MCF 10A (cell line): ENCODE measurements around the gene ARMS2. TPM values are rescaled to one million over a fixed set of nuclear protein-coding genes. Genes with fewer than 3 reads are reported as not detected.

Experiments used
- BruUV-seq: library from RNA; stranded (reverse); fragments of 400-500 nt; replicated peaks from 2 replicates; lab custom pipeline; 2021; lab: Mats Ljungman, UMichigan
- CTCF ChIA-PET: fragments of 300-600 bp; sonication (Branson Sonifier 250); formaldehyde crosslinking; extraction: SDS; loops from one replicate; lab custom pipeline; 2021; ENCODE audit warnings: antibody characterized with exemption, inconsistent platforms; lab: Yijun Ruan, JAX
- POLR2A ChIA-PET: fragments of 300-600, 350-650 bp; sonication (Branson Sonifier 250); formaldehyde crosslinking; extraction: SDS; loops from one replicate; lab custom pipeline; 2020; ENCODE audit warnings: antibody characterized with exemption, inconsistent platforms; lab: Yijun Ruan, JAX
- DNase-seq: peaks from one replicate; pipeline ENCODE4 v3.0.0-alpha.2; 2018; ENCODE audit not compliant: unreplicated experiment
- H3K27ac Mint-ChIP-seq: one replicate; pipeline ENCODE4 v1.8.0; 2022; ENCODE audit warnings: mild to moderate bottlenecking, low read depth, mixed read lengths; ENCODE audit not compliant: unreplicated experiment
- H3K27me3 Mint-ChIP-seq: one replicate; pipeline ENCODE4 v1.8.0; 2022; ENCODE audit warnings: mixed read lengths; ENCODE audit not compliant: insufficient read depth, unreplicated experiment
- H3K36me3 Mint-ChIP-seq: one replicate; pipeline ENCODE4 v1.8.0; 2022; ENCODE audit warnings: mild to moderate bottlenecking, moderate library complexity, mixed read lengths; ENCODE audit not compliant: insufficient read depth, unreplicated experiment
- H3K4me1 Mint-ChIP-seq: one replicate; pipeline ENCODE4 v1.8.0; 2022; ENCODE audit warnings: mixed read lengths; ENCODE audit not compliant: insufficient read depth, unreplicated experiment
- H3K4me3 Mint-ChIP-seq: one replicate; pipeline ENCODE4 v1.8.0; 2022; ENCODE audit warnings: mild to moderate bottlenecking, moderate library complexity, mixed read lengths; ENCODE audit not compliant: unreplicated experiment
- H3K9me3 Mint-ChIP-seq: one replicate; pipeline ENCODE4 v1.8.0; 2022; ENCODE audit warnings: mixed read lengths; ENCODE audit not compliant: unreplicated experiment
- intact Hi-C: fragments of 100-400 bp; cut with micrococcal nuclease; formaldehyde crosslinking; loops from 2 replicates; pipeline ENCODE4 v1.14.1; 2022
- total RNA-seq: library from RNA; stranded (reverse); gene quantifications from 2 replicates; pipeline ENCODE4 v1.2.3, GENCODE V29; 2022
- TF ChIP-seq, protein P1 (sequence below): fragments of 200-600 bp; IDR thresholded peaks from one replicate; pipeline ENCODE4 v1.8.0; 2022; ENCODE audit warnings: antibody characterized with exemption, mild to moderate bottlenecking; ENCODE audit not compliant: unreplicated experiment

The ARMS2 gene
- total RNA-seq, 1 experiment from 2014 or later = not detected

DNA sequence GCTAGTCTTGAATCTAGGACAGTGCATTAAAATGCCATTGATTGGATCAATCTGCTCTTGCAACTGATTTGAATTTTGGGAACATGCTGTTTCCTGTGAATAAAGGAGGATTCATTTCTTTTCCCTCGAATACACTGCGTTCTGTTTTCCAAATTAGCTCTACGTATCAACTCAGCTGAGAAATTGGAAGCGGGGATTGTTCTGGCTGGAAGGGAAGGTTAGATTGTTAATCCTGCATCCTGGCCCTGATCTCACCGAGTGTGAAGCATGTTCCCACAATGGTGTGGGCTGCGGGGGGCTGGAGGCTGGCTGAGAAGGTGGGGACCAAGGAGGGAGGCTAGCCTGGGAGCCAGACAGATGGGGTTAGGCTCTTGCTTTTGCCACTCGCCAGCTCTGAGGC, 24.5 kb downstream of the ARMS2 start:
- no peak for DNase-seq
- TF ChIP-seq, protein P1, sequence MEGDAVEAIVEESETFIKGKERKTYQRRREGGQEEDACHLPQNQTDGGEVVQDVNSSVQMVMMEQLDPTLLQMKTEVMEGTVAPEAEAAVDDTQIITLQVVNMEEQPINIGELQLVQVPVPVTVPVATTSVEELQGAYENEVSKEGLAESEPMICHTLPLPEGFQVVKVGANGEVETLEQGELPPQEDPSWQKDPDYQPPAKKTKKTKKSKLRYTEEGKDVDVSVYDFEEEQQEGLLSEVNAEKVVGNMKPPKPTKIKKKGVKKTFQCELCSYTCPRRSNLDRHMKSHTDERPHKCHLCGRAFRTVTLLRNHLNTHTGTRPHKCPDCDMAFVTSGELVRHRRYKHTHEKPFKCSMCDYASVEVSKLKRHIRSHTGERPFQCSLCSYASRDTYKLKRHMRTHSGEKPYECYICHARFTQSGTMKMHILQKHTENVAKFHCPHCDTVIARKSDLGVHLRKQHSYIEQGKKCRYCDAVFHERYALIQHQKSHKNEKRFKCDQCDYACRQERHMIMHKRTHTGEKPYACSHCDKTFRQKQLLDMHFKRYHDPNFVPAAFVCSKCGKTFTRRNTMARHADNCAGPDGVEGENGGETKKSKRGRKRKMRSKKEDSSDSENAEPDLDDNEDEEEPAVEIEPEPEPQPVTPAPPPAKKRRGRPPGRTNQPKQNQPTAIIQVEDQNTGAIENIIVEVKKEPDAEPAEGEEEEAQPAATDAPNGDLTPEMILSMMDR = no peak
- Mint-ChIP-seq H3K4me3 (no peak overlapping the region), H3K27me3 (no peaks in the 10 kb centered on the region), H3K27ac (no peak overlapping the region), H3K9me3 (peaks cover 8% of the 10 kb centered on the region), H3K4me1 (peaks cover 21% of the 10 kb centered on the region), H3K36me3 (peaks cover 27% of the 10 kb centered on the region)
- intact Hi-C loops = no loop called here
- no TSS peak for BruUV-seq
- CTCF ChIA-PET = interaction anchor here (1.2 kb wide), 2 partner anchors 10 to 86 kb away, joined by 3 to 7 read pairs; no protein-coding TSS in a partner anchor
- POLR2A ChIA-PET = interaction anchor here (0.6 to 2.6 kb wide), 3 partner anchors 10 to 95 kb away, joined by 3 to 17 read pairs (median 3); no protein-coding TSS in a partner anchor

GRCh38 chr10:122480146-122480833, 25.8 kb downstream of the ARMS2 start:
- DNase-seq = no peak
- Mint-ChIP-seq H3K4me1 (peaks cover 17% of the 10 kb centered on the region), H3K4me3 (no peak overlapping the region), H3K27me3 (no peaks in the 10 kb centered on the region), H3K36me3 (peaks cover 17% of the 10 kb centered on the region), H3K9me3 (peaks cover 8% of the 10 kb centered on the region), H3K27ac (no peak overlapping the region)
- TF ChIP-seq, protein P1 = no peak
- BruUV-seq = no TSS peak
- intact Hi-C loops = no loop called here
- CTCF ChIA-PET = interaction anchor here (0.9 to 1.1 kb wide), 2 partner anchors 11 to 15 kb away, joined by 3 to 5 read pairs; no protein-coding TSS in a partner anchor
- POLR2A ChIA-PET = interaction anchor here (1.0 to 3.7 kb wide), 5 partner anchors 11 to 94 kb away, joined by 3 to 17 read pairs (median 3); no protein-coding TSS in a partner anchor

DNA sequence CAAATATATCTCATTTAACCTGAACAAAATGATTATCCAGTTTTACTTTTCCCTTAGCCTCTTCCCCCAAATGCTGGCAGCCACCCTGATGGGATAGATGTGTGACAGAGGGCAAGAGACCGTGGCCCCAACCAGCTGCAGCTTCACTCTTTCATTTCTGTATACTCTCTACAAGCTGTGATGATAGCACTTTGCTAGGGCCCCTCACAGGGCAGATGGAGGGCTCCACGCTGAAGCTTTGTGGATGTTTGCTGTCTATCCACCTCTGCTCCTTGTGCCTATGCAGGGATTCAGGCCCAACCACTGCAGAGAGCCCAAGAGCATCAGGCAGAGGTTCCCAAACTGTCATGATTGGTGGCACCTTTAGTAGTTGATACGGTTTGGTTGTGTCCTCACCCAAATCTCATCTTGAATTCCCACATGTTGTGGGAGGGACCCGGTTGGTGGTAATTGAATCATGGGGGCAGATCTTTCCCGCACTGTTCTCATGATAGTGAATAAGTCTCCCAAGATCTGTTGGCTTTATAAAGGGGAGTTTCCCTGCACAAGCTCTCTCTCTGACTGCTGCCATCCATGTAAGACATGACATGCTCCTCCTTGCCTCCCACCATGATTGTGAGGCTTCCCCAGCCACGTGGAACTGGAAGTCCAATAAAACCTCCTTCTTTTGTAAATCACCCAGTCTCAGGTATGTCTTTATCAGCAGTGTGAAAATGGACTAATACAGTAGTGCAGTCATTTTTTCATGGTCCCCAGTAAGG, 27.0 kb downstream of the ARMS2 start:
- no peak overlapping the region for H3K4me3 Mint-ChIP-seq
- H3K36me3 Mint-ChIP-seq = peaks cover 10% of the 10 kb centered on the region
- H3K27ac Mint-ChIP-seq = peak overlapping the region; percentile 19
- CTCF ChIA-PET = interaction anchor here (1.1 kb wide), 1 partner anchor 14 kb away, joined by 3 read pairs; no protein-coding TSS in a partner anchor
- intact Hi-C loops = no loop called here
- peaks cover 8% of the 10 kb centered on the region for H3K9me3 Mint-ChIP-seq
- TF ChIP-seq, protein P1 = no peak
- peaks cover 9% of the 10 kb centered on the region for H3K4me1 Mint-ChIP-seq
- DNase-seq = no peak
- H3K27me3 Mint-ChIP-seq = no peaks in the 10 kb centered on the region
- BruUV-seq = no TSS peak
- POLR2A ChIA-PET = interaction anchor here (1.0 to 3.7 kb wide), 3 partner anchors 9 to 24 kb away, joined by 3 to 10 read pairs (median 3); no protein-coding TSS in a partner anchor
